Mesendoderm (in vitro differentiated cells): ENCODE results near the gene TOP2B.
A peak's percentile ranks its signal among the peaks of the same experiment; 100 is the strongest.

Experiments used
- DNase-seq: peaks from one replicate; pipeline ENCODE4 v3.0.0; 2013
- H2AK5ac ChIP-seq: 2 replicates; pipeline ENCODE4 v1.6.1; 2013; ENCODE audit warnings: low read length, inconsistent platforms
- H2BK120ac ChIP-seq: 2 replicates; pipeline ENCODE4 v1.6.1; 2013; ENCODE audit warnings: low read depth, mild to moderate bottlenecking, low read length, moderate library complexity, mixed read lengths
- H2BK15ac ChIP-seq: replicated peaks from 2 replicates; pipeline ENCODE4 v1.6.1; 2013; ENCODE audit warnings: low read depth, mild to moderate bottlenecking, moderate library complexity
- H2BK5ac ChIP-seq: 2 replicates; pipeline ENCODE4 v1.6.1; 2013; ENCODE audit warnings: low read length, inconsistent platforms
- H3K18ac ChIP-seq: 2 replicates; pipeline ENCODE4 v1.6.1; 2013; ENCODE audit warnings: mild to moderate bottlenecking, low read length, mixed read lengths
- H3K23ac ChIP-seq: one replicate; pipeline ENCODE4 v1.6.1; 2013; ENCODE audit warnings: low read length
- H3K27ac ChIP-seq: 2 replicates; pipeline ENCODE4 v1.5.1; 2013; ENCODE audit warnings: low read depth, mild to moderate bottlenecking, inconsistent platforms, low read length, moderate library complexity
- H3K27me3 ChIP-seq: 2 replicates; pipeline ENCODE4 v1.6.1; 2013; ENCODE audit warnings: low read length, control low read depth, mild to moderate bottlenecking, inconsistent platforms; ENCODE audit not compliant: insufficient read depth, poor library complexity
- H3K36me3 ChIP-seq: 2 replicates; pipeline ENCODE4 v1.6.1; 2013; ENCODE audit warnings: low read length, inconsistent platforms; ENCODE audit not compliant: control insufficient read depth, insufficient read depth
- H3K4ac ChIP-seq: one replicate; pipeline ENCODE4 v1.6.1; 2013; ENCODE audit warnings: low read depth, mild to moderate bottlenecking, low read length, moderate library complexity
- H3K4me1 ChIP-seq: 2 replicates; pipeline ENCODE4 v1.6.1; 2013; ENCODE audit warnings: low read depth, low read length, inconsistent platforms; ENCODE audit not compliant: control insufficient read depth
- H3K4me2 ChIP-seq: 2 replicates; pipeline ENCODE4 v1.6.1; 2013; ENCODE audit warnings: low read length
- H3K4me3 ChIP-seq: 2 replicates; pipeline ENCODE4 v1.5.1; 2013; ENCODE audit warnings: mild to moderate bottlenecking, low read length
- H3K56ac ChIP-seq: one replicate; pipeline ENCODE4 v1.6.1; 2013; ENCODE audit warnings: low read length
- H3K79me1 ChIP-seq: 2 replicates; pipeline ENCODE4 v1.6.1; 2013; ENCODE audit warnings: low read length, inconsistent platforms
- H3K79me2 ChIP-seq: 2 replicates; pipeline ENCODE4 v1.6.1; 2013; ENCODE audit warnings: mild to moderate bottlenecking, low read length; ENCODE audit not compliant: control insufficient read depth, insufficient read depth
- H3K9ac ChIP-seq: 2 replicates; pipeline ENCODE4 v1.6.1; 2013; ENCODE audit warnings: low read length, inconsistent platforms
- H4K5ac ChIP-seq: one replicate; pipeline ENCODE4 v1.6.1; 2013; ENCODE audit warnings: low read length
- H4K8ac ChIP-seq: one replicate; pipeline ENCODE4 v1.6.1; 2013; ENCODE audit warnings: low read depth, mild to moderate bottlenecking, control low read depth, low read length, moderate library complexity
- WGBS: extraction: QIAGEN DNeasy Blood & Tissue Kit; methylation state at CpG from one replicate; pipeline ENCODE4 v1.1.7; 2013; ENCODE audit warnings: low lambda C conversion rate, missing lambda C conversion rate; ENCODE audit not compliant: insufficient coverage; ENCODE audit errors: extremely low coverage; 5-methylcytosine and 5-hydroxymethylcytosine counted together

The TOP2B gene

GRCh38 chr3:25610167-25610566, 54.5 kb downstream of the TOP2B start:
- H3K56ac ChIP-seq: no peak overlapping the region
- no peaks in the 10 kb centered on the region for H3K27me3 ChIP-seq
- no peaks in the 10 kb centered on the region for H3K4me1 ChIP-seq
- H3K79me2 ChIP-seq: no peaks in the 10 kb centered on the region
- no peak overlapping the region for H3K4me2 ChIP-seq
- no peak overlapping the region for H2AK5ac ChIP-seq
- H3K79me1 ChIP-seq: no peaks in the 10 kb centered on the region
- H2BK15ac ChIP-seq: no peak overlapping the region
- no peak overlapping the region for H2BK120ac ChIP-seq
- H3K36me3 ChIP-seq: no peaks in the 10 kb centered on the region
- no peak overlapping the region for H3K4ac ChIP-seq
- no peak overlapping the region for H3K18ac ChIP-seq
- no peak overlapping the region for H2BK5ac ChIP-seq
- H3K27ac ChIP-seq: no peak overlapping the region
- no peak overlapping the region for H3K23ac ChIP-seq
- H3K9ac ChIP-seq: no peak overlapping the region
- WGBS: no CpG with 5 or more reads among the region's 1 CpG
- H4K8ac ChIP-seq: no peak overlapping the region
- no peak for DNase-seq
- no peak overlapping the region for H3K4me3 ChIP-seq
- H4K5ac ChIP-seq: no peak overlapping the region

GRCh38 chr3:25604107-25604805, 60.5 kb downstream of the TOP2B start:
- Histone ChIP-seq H4K5ac (no peak overlapping the region), H3K4me3 (no peak overlapping the region), H2BK120ac (no peak overlapping the region), H3K27me3 (no peaks in the 10 kb centered on the region), H3K4me2 (no peak overlapping the region), H3K36me3 (no peaks in the 10 kb centered on the region), H3K27ac (no peak overlapping the region), H2BK15ac (no peak overlapping the region), H3K56ac (no peak overlapping the region), H3K18ac (no peak overlapping the region), H2AK5ac (no peak overlapping the region), H3K23ac (no peak overlapping the region), H2BK5ac (no peak overlapping the region), H3K4me1 (no peaks in the 10 kb centered on the region), H4K8ac (no peak overlapping the region), H3K79me2 (no peaks in the 10 kb centered on the region), H3K79me1 (peaks cover 3% of the 10 kb centered on the region), H3K4ac (no peak overlapping the region), H3K9ac (no peak overlapping the region)
- peak; percentile 48 for DNase-seq
- WGBS: 100% methylated on average over 1 of the region's 5 CpGs

- Histone ChIP-seq H4K8ac (no peak overlapping the region), H3K36me3 (peaks cover under 1% of the 10 kb centered on the region)
Measured at GRCh38 chr3:25603703-25604102, 61.0 kb downstream of the TOP2B start.

DNA sequence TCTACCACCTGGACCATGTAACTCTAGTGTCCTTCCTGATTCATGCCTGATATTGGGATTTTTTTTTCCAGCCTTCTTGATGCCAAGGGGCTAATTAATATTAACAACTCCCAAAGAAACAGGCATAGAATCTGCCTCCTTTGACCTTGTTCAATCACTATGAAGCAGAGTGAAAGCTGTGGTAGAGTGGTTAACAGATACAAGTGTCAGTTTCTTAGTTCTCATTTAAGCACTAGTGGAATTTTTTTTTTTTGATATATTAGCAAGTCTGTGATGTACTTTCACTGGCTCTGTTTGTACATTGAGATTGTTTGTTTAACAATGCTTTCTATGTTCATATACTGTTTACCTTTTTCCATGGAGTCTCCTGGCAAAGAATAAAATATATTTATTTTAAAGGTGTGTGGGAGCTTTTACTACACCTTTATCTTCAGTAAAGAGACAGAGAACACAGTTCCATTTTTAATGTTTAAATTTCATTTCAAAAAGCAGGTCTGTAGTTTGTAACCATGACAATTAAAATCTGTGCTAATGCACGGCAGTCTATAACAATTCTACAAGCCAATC, 67.1 kb downstream of the TOP2B start:
- no peak for DNase-seq
- H3K27me3 ChIP-seq: no peaks in the 10 kb centered on the region
- H4K8ac ChIP-seq: no peak overlapping the region
- no peak overlapping the region for H3K23ac ChIP-seq
- H3K4me3 ChIP-seq: no peak overlapping the region
- H3K4me2 ChIP-seq: no peak overlapping the region
- no peak overlapping the region for H2BK5ac ChIP-seq
- H3K4ac ChIP-seq: no peak overlapping the region
- peaks cover 4% of the 10 kb centered on the region for H3K36me3 ChIP-seq
- H2AK5ac ChIP-seq: no peak overlapping the region
- H3K79me1 ChIP-seq: peaks cover 3% of the 10 kb centered on the region
- no peak overlapping the region for H2BK120ac ChIP-seq
- H3K79me2 ChIP-seq: no peaks in the 10 kb centered on the region
- H3K18ac ChIP-seq: no peak overlapping the region
- H3K27ac ChIP-seq: no peak overlapping the region
- H3K4me1 ChIP-seq: no peaks in the 10 kb centered on the region
- no CpG with 5 or more reads among the region's 1 CpG for WGBS
- no peak overlapping the region for H3K56ac ChIP-seq
- H2BK15ac ChIP-seq: no peak overlapping the region
- no peak overlapping the region for H3K9ac ChIP-seq
- H4K5ac ChIP-seq: no peak overlapping the region

More at GRCh38 chr3:25603703-25604102, 61.0 kb downstream of the TOP2B start:
- no peaks in the 10 kb centered on the region for H3K4me1 ChIP-seq
- H4K5ac ChIP-seq: no peak overlapping the region
- H3K4me2 ChIP-seq: no peak overlapping the region
- H3K23ac ChIP-seq: no peak overlapping the region
- no peak overlapping the region for H3K4me3 ChIP-seq
- H3K4ac ChIP-seq: no peak overlapping the region
- no peak overlapping the region for H2BK15ac ChIP-seq
- no peak overlapping the region for H2AK5ac ChIP-seq
- peaks cover 3% of the 10 kb centered on the region for H3K79me1 ChIP-seq
- no peak overlapping the region for H2BK5ac ChIP-seq
- no peak overlapping the region for H3K18ac ChIP-seq
- H2BK120ac ChIP-seq: no peak overlapping the region
- H3K27me3 ChIP-seq: no peaks in the 10 kb centered on the region
- no peak overlapping the region for H3K27ac ChIP-seq
- WGBS: no CpG with 5 or more reads among the region's 1 CpG
- no peak overlapping the region for H3K9ac ChIP-seq
- H3K79me2 ChIP-seq: no peaks in the 10 kb centered on the region
- no peak for DNase-seq
- H3K56ac ChIP-seq: no peak overlapping the region

GRCh38 chr3:25594007-25594502, 70.7 kb downstream of the TOP2B start:
- Histone ChIP-seq H3K27me3 (no peaks in the 10 kb centered on the region), H4K5ac (no peak overlapping the region), H3K36me3 (peaks cover 4% of the 10 kb centered on the region), H3K4ac (no peak overlapping the region), H3K23ac (no peak overlapping the region), H3K56ac (no peak overlapping the region), H3K4me3 (no peak overlapping the region), H3K27ac (no peak overlapping the region), H2BK15ac (no peak overlapping the region), H2BK5ac (no peak overlapping the region), H3K9ac (no peak overlapping the region), H2BK120ac (no peak overlapping the region), H3K4me2 (no peak overlapping the region), H2AK5ac (no peak overlapping the region), H3K18ac (no peak overlapping the region), H3K4me1 (no peaks in the 10 kb centered on the region), H3K79me2 (no peaks in the 10 kb centered on the region), H4K8ac (no peak overlapping the region), H3K79me1 (no peaks in the 10 kb centered on the region)
- peak; percentile 86 for DNase-seq
- WGBS: no CpG with 5 or more reads among the region's 1 CpG

GRCh38 chr3:25593001-25593400, 71.7 kb downstream of the TOP2B start:
- Histone ChIP-seq H2AK5ac (no peak overlapping the region), H3K4me3 (no peak overlapping the region), H3K27me3 (no peaks in the 10 kb centered on the region), H3K9ac (no peak overlapping the region), H3K56ac (no peak overlapping the region), H2BK5ac (no peak overlapping the region), H4K8ac (no peak overlapping the region), H4K5ac (no peak overlapping the region), H2BK15ac (no peak overlapping the region), H2BK120ac (no peak overlapping the region), H3K23ac (no peak overlapping the region), H3K79me1 (no peaks in the 10 kb centered on the region), H3K36me3 (no peaks in the 10 kb centered on the region), H3K4me1 (no peaks in the 10 kb centered on the region), H3K4me2 (no peak overlapping the region), H3K18ac (no peak overlapping the region), H3K4ac (no peak overlapping the region), H3K79me2 (no peaks in the 10 kb centered on the region), H3K27ac (no peak overlapping the region)
- DNase-seq: no peak
